Liver (tissue), 9 donors: Measurements from ENCODE around the gene PLCB1. TPM values are rescaled to one million over a fixed set of nuclear protein-coding genes. Genes with fewer than 3 reads are reported as not detected.

Source experiments
- DNase-seq: peaks from one replicate; pipeline ENCODE4 v3.0.0-alpha.2; 2017; ENCODE audit warnings: low spot score
- H3K27ac ChIP-seq, 2 donors: one replicate each; pipeline ENCODE4 v1.7.0; 2013; ENCODE audit warnings: inconsistent platforms in 2 of 2, low read length in 2 of 2, control low read depth in 1 of 2, low read depth in 1 of 2, mild to moderate bottlenecking in 1 of 2
- H3K27me3 ChIP-seq, 4 donors: one replicate each; pipeline versions ENCODE4 v1.6.1 to v1.7.0; 2013; ENCODE audit warnings: low read length in 3 of 4, inconsistent platforms in 1 of 4, mild to moderate bottlenecking in 1 of 4, moderate library complexity in 1 of 4; ENCODE audit not compliant: control insufficient read depth in 4 of 4, insufficient read depth in 4 of 4
- H3K36me3 ChIP-seq, 4 donors: one replicate each; pipeline versions ENCODE4 v1.6.1 to v1.7.0; 2013; ENCODE audit warnings: low read length in 3 of 4, mild to moderate bottlenecking in 3 of 4, low read depth in 1 of 4, moderate library complexity in 1 of 4; ENCODE audit not compliant: control insufficient read depth in 4 of 4, insufficient read depth in 3 of 4
- H3K4me1 ChIP-seq, 4 donors: one replicate each; pipeline versions ENCODE4 v1.6.1 to v1.7.0; 2013; ENCODE audit warnings: low read length in 3 of 4, mild to moderate bottlenecking in 3 of 4, moderate library complexity in 1 of 4; ENCODE audit not compliant: control insufficient read depth in 4 of 4, insufficient read depth in 4 of 4
- H3K4me3 ChIP-seq, 3 donors: one replicate each; pipeline versions ENCODE4 v1.6.1 to v1.7.0; 2013; ENCODE audit warnings: low read length in 3 of 3, control low read depth in 1 of 3, low read depth in 1 of 3, mild to moderate bottlenecking in 1 of 3
- H3K9ac ChIP-seq, 2 donors: one replicate each; pipeline ENCODE4 v1.7.0; 2013; ENCODE audit warnings: low read length in 2 of 2, mild to moderate bottlenecking in 2 of 2, moderate library complexity in 2 of 2, control low read depth in 1 of 2, low read depth in 1 of 2
- H3K9me3 ChIP-seq, 4 donors: one replicate each; pipeline versions ENCODE4 v1.6.1 to v1.7.0; 2013; ENCODE audit warnings: low read length in 3 of 4; ENCODE audit not compliant: control insufficient read depth in 4 of 4
- EGR1 ChIP-seq, 2 donors: IDR thresholded peaks; 2 replicates each; pipeline ENCODE4 v1.6.1; 2016 to 2018; ENCODE audit warnings: antibody characterized with exemption in 2 of 2, low read depth in 2 of 2
- FOXA1 ChIP-seq: IDR thresholded peaks from 2 replicates; pipeline ENCODE4 v1.6.1; 2016; ENCODE audit warnings: antibody characterized with exemption
- FOXA2 ChIP-seq: IDR thresholded peaks from 2 replicates; pipeline ENCODE4 v1.6.1; 2016; ENCODE audit warnings: antibody characterized with exemption
- GABPA ChIP-seq, 2 donors: IDR thresholded peaks in 1 of 2; conservative IDR thresholded peaks in 1 of 2; 2 replicates each; pipeline ENCODE4 v1.6.1; 2016; ENCODE audit warnings: antibody characterized with exemption in 2 of 2, mild to moderate bottlenecking in 1 of 2, moderate library complexity in 1 of 2
- HNF4A ChIP-seq, 2 donors: conservative IDR thresholded peaks; 2 replicates each; pipeline ENCODE4 v1.6.1; 2016; ENCODE audit warnings: antibody characterized with exemption in 2 of 2, mild to moderate bottlenecking in 2 of 2
- HNF4G ChIP-seq: IDR thresholded peaks from 2 replicates; pipeline ENCODE4 v1.6.1; 2016; ENCODE audit warnings: antibody characterized with exemption
- JUND ChIP-seq, 2 donors: IDR thresholded peaks; 2 replicates each; pipeline ENCODE4 v1.6.1; 2016; ENCODE audit warnings: antibody characterized with exemption in 2 of 2
- NR2F2 ChIP-seq: IDR thresholded peaks from 2 replicates; pipeline ENCODE4 v1.6.1; 2016; ENCODE audit warnings: antibody characterized with exemption
- RAD21 ChIP-seq, 2 donors: IDR thresholded peaks; 2 replicates each; pipeline ENCODE4 v1.6.1; 2016; ENCODE audit warnings: antibody characterized with exemption in 2 of 2, mild to moderate bottlenecking in 2 of 2
- RXRA ChIP-seq, 2 donors: IDR thresholded peaks; 2 replicates each; pipeline ENCODE4 v1.6.1; 2017 to 2018; ENCODE audit warnings: antibody characterized with exemption in 2 of 2, mild to moderate bottlenecking in 1 of 2
- SP1 ChIP-seq: IDR thresholded peaks from 2 replicates; pipeline ENCODE4 v1.6.1; 2018; ENCODE audit warnings: antibody characterized with exemption, mild to moderate bottlenecking
- TAF1 ChIP-seq: conservative IDR thresholded peaks from 2 replicates; pipeline ENCODE4 v1.6.1; 2016; ENCODE audit warnings: antibody characterized with exemption, mild to moderate bottlenecking
- YY1 ChIP-seq: IDR thresholded peaks from 2 replicates; pipeline ENCODE4 v1.6.1; 2016; ENCODE audit warnings: antibody characterized with exemption, mild to moderate bottlenecking
- WGBS: extraction: QIAGEN DNeasy Blood & Tissue Kit; methylation state at CpG from one replicate; pipeline ENCODE4 v1.1.7; 2013; 5-methylcytosine and 5-hydroxymethylcytosine counted together
- polyA plus RNA-seq, 2 donors: library from polyadenylated mRNA; stranded (reverse) in 1 of 2; unstranded in 1 of 2; fragments of 200-250 nt in 1 of 2; fragments of >200 nt in 1 of 2; fragmentation: Nextera tagmentation in 1 of 2; extraction: Ambion mirVana in 1 of 2; gene quantifications; one replicate each; pipeline versions ENCODE4 v1.2.1 to v1.2.3, GENCODE V29; 2013 to 2015
- total RNA-seq, 2 donors: library from RNA; depleted of rRNA; stranded (reverse); fragments of >200 nt; gene quantifications; one replicate each; pipeline ENCODE4 v1.2.3, GENCODE V29; 2014
- TF ChIP-seq, protein P1 (sequence below): fragments of 150-350 bp; IDR thresholded peaks from 2 replicates; pipeline ENCODE4 v1.5.1; 2017; ENCODE audit warnings: improper control_type of control experiment, low read depth, low read length; ENCODE audit not compliant: missing input control
- TF ChIP-seq, protein P2 (sequence below): IDR thresholded peaks from 2 replicates; pipeline ENCODE4 v1.6.1; 2016; ENCODE audit warnings: antibody characterized with exemption
- TF ChIP-seq, protein P3 (sequence below): IDR thresholded peaks from 2 replicates; pipeline ENCODE4 v1.6.1; 2016; ENCODE audit warnings: antibody characterized with exemption, mild to moderate bottlenecking
- TF ChIP-seq, protein P4 (sequence below): IDR thresholded peaks from 2 replicates; pipeline ENCODE4 v1.6.1; 2016; ENCODE audit warnings: antibody characterized with exemption
- TF ChIP-seq, protein P5 (sequence below): IDR thresholded peaks from 2 replicates; pipeline ENCODE4 v1.6.1; 2016; ENCODE audit warnings: antibody characterized with exemption
- donor health status: healthy.
- donor health status: healthy.
- donor health status: healthy.
- donor health status: healthy.
- donor health status: healthy.

PLCB1 gene
- total and polyA plus RNA-seq, 4 donors = 3.7 to 13.5 (median 5.9) TPM

DNA sequence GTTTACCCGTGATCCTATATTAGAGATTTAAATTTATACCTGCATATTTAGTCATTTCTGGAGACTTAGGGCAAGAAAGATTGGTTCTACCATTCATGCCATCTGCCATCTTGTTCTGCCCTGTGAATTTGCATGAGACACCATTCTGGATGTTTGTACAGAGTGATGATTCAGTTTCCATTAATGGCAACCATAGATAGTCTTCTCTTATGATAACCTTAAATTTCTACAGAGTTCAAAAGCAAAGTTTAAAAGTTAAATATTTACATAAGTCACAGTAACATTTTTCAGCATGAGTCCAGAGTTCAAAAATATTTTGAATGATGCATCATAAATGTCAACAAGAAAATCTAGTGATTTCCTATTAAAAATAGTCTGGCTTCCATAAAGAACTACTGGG is 23.2 kb downstream of the PLCB1 start:
- no peak overlapping the region for H3K27ac ChIP-seq
- H3K9ac ChIP-seq = no peak overlapping the region
- peaks cover 0 to 1% (median 0%) of the 10 kb centered on the region in 4 donors for H3K36me3 ChIP-seq
- no peak overlapping the region for H3K4me3 ChIP-seq
- H3K9me3 ChIP-seq = peaks cover 0 to 4% (median 0%) of the 10 kb centered on the region in 4 donors
- no peak for TF ChIP-seq SP1
- TF ChIP-seq, protein P1, sequence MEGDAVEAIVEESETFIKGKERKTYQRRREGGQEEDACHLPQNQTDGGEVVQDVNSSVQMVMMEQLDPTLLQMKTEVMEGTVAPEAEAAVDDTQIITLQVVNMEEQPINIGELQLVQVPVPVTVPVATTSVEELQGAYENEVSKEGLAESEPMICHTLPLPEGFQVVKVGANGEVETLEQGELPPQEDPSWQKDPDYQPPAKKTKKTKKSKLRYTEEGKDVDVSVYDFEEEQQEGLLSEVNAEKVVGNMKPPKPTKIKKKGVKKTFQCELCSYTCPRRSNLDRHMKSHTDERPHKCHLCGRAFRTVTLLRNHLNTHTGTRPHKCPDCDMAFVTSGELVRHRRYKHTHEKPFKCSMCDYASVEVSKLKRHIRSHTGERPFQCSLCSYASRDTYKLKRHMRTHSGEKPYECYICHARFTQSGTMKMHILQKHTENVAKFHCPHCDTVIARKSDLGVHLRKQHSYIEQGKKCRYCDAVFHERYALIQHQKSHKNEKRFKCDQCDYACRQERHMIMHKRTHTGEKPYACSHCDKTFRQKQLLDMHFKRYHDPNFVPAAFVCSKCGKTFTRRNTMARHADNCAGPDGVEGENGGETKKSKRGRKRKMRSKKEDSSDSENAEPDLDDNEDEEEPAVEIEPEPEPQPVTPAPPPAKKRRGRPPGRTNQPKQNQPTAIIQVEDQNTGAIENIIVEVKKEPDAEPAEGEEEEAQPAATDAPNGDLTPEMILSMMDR = no peak
- TF ChIP-seq YY1 = peak; percentile 23
- no peak for TF ChIP-seq GABPA (IDR thresholded peaks at IDR 0.05 in 1 of 2, conservative IDR thresholded peaks at IDR 0.05 in 1 of 2)
- no peak for TF ChIP-seq FOXA1
- no peak for TF ChIP-seq FOXA2
- TF ChIP-seq RAD21 (IDR thresholded peaks at IDR 0.05) = no peak
- no peak for TF ChIP-seq EGR1 (IDR thresholded peaks at IDR 0.05; ENCODE audit: low read depth in 2 of 2)
- peak in 1 of 2 donors; percentile 20 for TF ChIP-seq HNF4A (conservative IDR thresholded peaks at IDR 0.05)
- TF ChIP-seq RXRA (IDR thresholded peaks at IDR 0.05) = peak in 1 of 2 donors; percentile 15
- no peak for TF ChIP-seq HNF4G
- TF ChIP-seq JUND (IDR thresholded peaks at IDR 0.05) = no peak
- TF ChIP-seq, protein P2, sequence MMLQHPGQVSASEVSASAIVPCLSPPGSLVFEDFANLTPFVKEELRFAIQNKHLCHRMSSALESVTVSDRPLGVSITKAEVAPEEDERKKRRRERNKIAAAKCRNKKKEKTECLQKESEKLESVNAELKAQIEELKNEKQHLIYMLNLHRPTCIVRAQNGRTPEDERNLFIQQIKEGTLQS = no peak
- WGBS = 91% methylated on average over 1 of the region's 1 CpG
- no peaks in the 10 kb centered on the region for H3K27me3 ChIP-seq
- peaks cover 0 to 8% (median 3%) of the 10 kb centered on the region in 4 donors for H3K4me1 ChIP-seq
- no peak for DNase-seq

DNA sequence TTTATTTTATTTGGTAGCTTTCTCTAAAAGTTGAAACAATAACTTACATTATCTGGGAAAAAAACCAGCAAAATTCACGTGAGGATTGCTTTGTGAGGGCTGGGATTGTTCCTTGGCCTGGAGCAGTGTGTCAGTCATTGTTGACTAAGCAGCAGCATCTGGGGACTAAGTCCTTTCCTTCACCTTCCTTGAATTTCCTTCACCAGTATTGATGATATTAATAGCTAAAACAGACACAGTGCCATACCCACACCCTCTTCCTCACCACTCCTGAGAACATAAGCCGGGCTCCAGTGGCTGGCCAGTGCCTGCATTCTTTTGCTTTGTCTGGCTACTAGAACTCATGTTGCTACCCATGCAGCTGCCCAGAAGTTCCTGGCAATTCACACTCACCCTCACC is 23.7 kb downstream of the PLCB1 start:
- H3K36me3 ChIP-seq = peaks cover 0 to 1% (median 0%) of the 10 kb centered on the region in 4 donors
- no peak overlapping the region for H3K27ac ChIP-seq
- 74% methylated on average over 2 of the region's 2 CpGs for WGBS
- no peaks in the 10 kb centered on the region for H3K27me3 ChIP-seq
- DNase-seq = no peak
- H3K9me3 ChIP-seq = peaks cover 0 to 4% (median 0%) of the 10 kb centered on the region in 4 donors
- no peak overlapping the region for H3K9ac ChIP-seq
- H3K4me3 ChIP-seq = no peak overlapping the region
- H3K4me1 ChIP-seq = peaks cover 0 to 8% (median 3%) of the 10 kb centered on the region in 4 donors
- TF ChIP-seq RXRA (IDR thresholded peaks at IDR 0.05) (no peak), EGR1 (IDR thresholded peaks at IDR 0.05; ENCODE audit: low read depth in 2 of 2) (no peak), JUND (IDR thresholded peaks at IDR 0.05) (no peak), HNF4G (no peak), TAF1 (no peak), HNF4A (conservative IDR thresholded peaks at IDR 0.05) (no peak), GABPA (IDR thresholded peaks at IDR 0.05 in 1 of 2, conservative IDR thresholded peaks at IDR 0.05 in 1 of 2) (no peak), YY1 (no peak), NR2F2 (no peak), FOXA1 (no peak), FOXA2 (no peak), SP1 (no peak), RAD21 (IDR thresholded peaks at IDR 0.05) (no peak)
- TF ChIP-seq, protein P3, sequence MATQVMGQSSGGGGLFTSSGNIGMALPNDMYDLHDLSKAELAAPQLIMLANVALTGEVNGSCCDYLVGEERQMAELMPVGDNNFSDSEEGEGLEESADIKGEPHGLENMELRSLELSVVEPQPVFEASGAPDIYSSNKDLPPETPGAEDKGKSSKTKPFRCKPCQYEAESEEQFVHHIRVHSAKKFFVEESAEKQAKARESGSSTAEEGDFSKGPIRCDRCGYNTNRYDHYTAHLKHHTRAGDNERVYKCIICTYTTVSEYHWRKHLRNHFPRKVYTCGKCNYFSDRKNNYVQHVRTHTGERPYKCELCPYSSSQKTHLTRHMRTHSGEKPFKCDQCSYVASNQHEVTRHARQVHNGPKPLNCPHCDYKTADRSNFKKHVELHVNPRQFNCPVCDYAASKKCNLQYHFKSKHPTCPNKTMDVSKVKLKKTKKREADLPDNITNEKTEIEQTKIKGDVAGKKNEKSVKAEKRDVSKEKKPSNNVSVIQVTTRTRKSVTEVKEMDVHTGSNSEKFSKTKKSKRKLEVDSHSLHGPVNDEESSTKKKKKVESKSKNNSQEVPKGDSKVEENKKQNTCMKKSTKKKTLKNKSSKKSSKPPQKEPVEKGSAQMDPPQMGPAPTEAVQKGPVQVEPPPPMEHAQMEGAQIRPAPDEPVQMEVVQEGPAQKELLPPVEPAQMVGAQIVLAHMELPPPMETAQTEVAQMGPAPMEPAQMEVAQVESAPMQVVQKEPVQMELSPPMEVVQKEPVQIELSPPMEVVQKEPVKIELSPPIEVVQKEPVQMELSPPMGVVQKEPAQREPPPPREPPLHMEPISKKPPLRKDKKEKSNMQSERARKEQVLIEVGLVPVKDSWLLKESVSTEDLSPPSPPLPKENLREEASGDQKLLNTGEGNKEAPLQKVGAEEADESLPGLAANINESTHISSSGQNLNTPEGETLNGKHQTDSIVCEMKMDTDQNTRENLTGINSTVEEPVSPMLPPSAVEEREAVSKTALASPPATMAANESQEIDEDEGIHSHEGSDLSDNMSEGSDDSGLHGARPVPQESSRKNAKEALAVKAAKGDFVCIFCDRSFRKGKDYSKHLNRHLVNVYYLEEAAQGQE = no peak
- TF ChIP-seq, protein P2 = no peak
- TF ChIP-seq, protein P1 = no peak
- TF ChIP-seq, protein P4, sequence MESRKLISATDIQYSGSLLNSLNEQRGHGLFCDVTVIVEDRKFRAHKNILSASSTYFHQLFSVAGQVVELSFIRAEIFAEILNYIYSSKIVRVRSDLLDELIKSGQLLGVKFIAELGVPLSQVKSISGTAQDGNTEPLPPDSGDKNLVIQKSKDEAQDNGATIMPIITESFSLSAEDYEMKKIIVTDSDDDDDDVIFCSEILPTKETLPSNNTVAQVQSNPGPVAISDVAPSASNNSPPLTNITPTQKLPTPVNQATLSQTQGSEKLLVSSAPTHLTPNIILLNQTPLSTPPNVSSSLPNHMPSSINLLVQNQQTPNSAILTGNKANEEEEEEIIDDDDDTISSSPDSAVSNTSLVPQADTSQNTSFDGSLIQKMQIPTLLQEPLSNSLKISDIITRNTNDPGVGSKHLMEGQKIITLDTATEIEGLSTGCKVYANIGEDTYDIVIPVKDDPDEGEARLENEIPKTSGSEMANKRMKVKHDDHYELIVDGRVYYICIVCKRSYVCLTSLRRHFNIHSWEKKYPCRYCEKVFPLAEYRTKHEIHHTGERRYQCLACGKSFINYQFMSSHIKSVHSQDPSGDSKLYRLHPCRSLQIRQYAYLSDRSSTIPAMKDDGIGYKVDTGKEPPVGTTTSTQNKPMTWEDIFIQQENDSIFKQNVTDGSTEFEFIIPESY = no peak
- TF ChIP-seq, protein P5, sequence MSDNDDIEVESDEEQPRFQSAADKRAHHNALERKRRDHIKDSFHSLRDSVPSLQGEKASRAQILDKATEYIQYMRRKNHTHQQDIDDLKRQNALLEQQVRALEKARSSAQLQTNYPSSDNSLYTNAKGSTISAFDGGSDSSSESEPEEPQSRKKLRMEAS = no peak
